ENCODE measurements around the gene TBCK.

TBCK gene

DNA sequence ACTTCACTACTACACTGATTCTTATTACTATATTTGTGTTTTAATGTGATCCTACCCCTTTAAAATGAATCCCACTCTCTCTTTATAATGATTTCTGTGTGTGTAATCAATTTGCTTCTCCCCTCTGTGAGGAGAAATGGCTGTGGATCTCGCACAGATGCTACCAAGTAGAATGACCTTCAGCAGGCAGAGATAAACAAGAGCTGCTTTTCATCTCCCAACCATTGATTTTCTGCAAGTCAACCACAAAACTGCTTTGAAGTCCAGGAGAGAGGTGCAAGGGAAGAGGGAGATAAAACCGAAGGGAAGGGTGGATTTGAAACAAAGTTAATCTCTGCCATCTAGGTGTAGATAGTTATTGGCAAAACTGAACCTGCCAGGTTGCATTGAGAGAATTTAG, 279.2 kb downstream of the TBCK start:
- H3K4me2 ChIP-seq, result no peak overlapping the region
- TF ChIP-seq, protein P1, sequence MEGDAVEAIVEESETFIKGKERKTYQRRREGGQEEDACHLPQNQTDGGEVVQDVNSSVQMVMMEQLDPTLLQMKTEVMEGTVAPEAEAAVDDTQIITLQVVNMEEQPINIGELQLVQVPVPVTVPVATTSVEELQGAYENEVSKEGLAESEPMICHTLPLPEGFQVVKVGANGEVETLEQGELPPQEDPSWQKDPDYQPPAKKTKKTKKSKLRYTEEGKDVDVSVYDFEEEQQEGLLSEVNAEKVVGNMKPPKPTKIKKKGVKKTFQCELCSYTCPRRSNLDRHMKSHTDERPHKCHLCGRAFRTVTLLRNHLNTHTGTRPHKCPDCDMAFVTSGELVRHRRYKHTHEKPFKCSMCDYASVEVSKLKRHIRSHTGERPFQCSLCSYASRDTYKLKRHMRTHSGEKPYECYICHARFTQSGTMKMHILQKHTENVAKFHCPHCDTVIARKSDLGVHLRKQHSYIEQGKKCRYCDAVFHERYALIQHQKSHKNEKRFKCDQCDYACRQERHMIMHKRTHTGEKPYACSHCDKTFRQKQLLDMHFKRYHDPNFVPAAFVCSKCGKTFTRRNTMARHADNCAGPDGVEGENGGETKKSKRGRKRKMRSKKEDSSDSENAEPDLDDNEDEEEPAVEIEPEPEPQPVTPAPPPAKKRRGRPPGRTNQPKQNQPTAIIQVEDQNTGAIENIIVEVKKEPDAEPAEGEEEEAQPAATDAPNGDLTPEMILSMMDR (conservative IDR thresholded peaks at IDR 0.05; ENCODE audit: low read depth, low read length), result no peak

DNA sequence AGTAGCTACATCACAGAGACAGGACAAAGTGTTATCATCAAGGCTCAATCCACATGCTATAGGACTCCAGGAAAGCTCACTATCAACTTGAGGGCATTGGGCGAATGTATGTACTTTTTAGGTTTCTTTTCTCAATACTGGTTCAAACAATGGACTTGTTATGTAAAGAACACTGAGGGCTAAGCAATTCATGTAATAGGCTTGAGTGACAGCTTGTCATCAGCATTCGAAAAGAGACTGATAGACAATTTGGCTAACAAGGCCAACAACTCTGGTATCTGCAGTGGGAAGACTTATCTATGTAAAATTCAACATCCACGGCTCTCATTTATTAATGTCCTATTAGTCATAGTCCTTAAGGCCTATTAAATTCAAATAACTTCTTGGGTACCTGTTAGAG, 279.7 kb downstream of the TBCK start:
- Histone ChIP-seq H3K4me3 (IDR thresholded peaks at IDR 0.05; ENCODE audit: insufficient read depth, low read depth, low read length) (no peak overlapping the region), H2AFZ (ENCODE audit: low read depth) (no peak overlapping the region), H3K27ac (no peak overlapping the region), H3K4me1 (ENCODE audit: low read depth, poor library complexity, severe bottlenecking) (no peaks in the 10 kb centered on the region), H3K79me2 (ENCODE audit: insufficient read depth, low read depth) (no peaks in the 10 kb centered on the region), H3K4me2 (no peak overlapping the region), H4K20me1 (ENCODE audit: insufficient read depth) (no peaks in the 10 kb centered on the region), H3K27me3 (ENCODE audit: insufficient read depth, low read depth) (no peaks in the 10 kb centered on the region), H3K36me3 (ENCODE audit: insufficient read depth) (no peaks in the 10 kb centered on the region), H3K9ac (no peak overlapping the region)
- TF ChIP-seq, protein P1 (conservative IDR thresholded peaks at IDR 0.05; ENCODE audit: low read depth, low read length), result no peak

More for the DNA sequence above, 279.2 kb downstream of the TBCK start:
- no peaks in the 10 kb centered on the region for H3K36me3 ChIP-seq (ENCODE audit: insufficient read depth)
- H4K20me1 ChIP-seq (ENCODE audit: insufficient read depth), result no peaks in the 10 kb centered on the region
- no peaks in the 10 kb centered on the region for H3K4me1 ChIP-seq (ENCODE audit: low read depth, poor library complexity, severe bottlenecking)
- H3K27me3 ChIP-seq (ENCODE audit: insufficient read depth, low read depth), result no peaks in the 10 kb centered on the region
- H3K4me3 ChIP-seq (IDR thresholded peaks at IDR 0.05; ENCODE audit: insufficient read depth, low read depth, low read length), result no peak overlapping the region
- H2AFZ ChIP-seq (ENCODE audit: low read depth), result no peak overlapping the region
- H3K79me2 ChIP-seq (ENCODE audit: insufficient read depth, low read depth), result no peaks in the 10 kb centered on the region
- no peak overlapping the region for H3K27ac ChIP-seq
- H3K9ac ChIP-seq, result no peak overlapping the region

GRCh38 chr4:106035204-106035603, 280.8 kb downstream of the TBCK start:
- H3K79me2 ChIP-seq (ENCODE audit: insufficient read depth, low read depth), result no peaks in the 10 kb centered on the region
- H3K27me3 ChIP-seq (ENCODE audit: insufficient read depth, low read depth), result no peaks in the 10 kb centered on the region
- no peak overlapping the region for H2AFZ ChIP-seq (ENCODE audit: low read depth)
- H3K27ac ChIP-seq, result no peak overlapping the region
- no peaks in the 10 kb centered on the region for H4K20me1 ChIP-seq (ENCODE audit: insufficient read depth)
- H3K9ac ChIP-seq, result no peak overlapping the region
- H3K4me2 ChIP-seq, result no peak overlapping the region
- H3K4me3 ChIP-seq (IDR thresholded peaks at IDR 0.05; ENCODE audit: insufficient read depth, low read depth, low read length), result no peak overlapping the region
- no peaks in the 10 kb centered on the region for H3K4me1 ChIP-seq (ENCODE audit: low read depth, poor library complexity, severe bottlenecking)
- H3K36me3 ChIP-seq (ENCODE audit: insufficient read depth), result no peaks in the 10 kb centered on the region
- TF ChIP-seq, protein P1 (conservative IDR thresholded peaks at IDR 0.05; ENCODE audit: low read depth, low read length), result no peak

DNA sequence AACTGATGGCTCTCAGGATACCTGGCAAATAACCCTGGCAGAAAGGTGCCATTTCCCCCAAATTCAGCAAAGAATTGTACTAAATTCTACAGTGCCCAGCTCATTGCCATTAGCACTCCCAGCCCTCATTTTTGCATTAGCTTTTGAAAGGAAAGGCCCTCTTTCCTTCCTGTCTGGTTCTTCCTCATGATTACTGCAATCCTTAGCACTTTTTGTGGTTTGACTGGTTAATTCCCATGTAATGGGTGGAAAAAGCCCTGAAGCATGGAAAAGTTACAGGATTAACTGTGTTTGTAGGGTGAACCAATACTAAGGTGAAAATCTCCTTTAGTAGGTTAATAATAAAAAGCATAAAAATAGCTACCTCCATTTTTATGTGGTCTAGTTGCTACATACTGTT, 281.3 kb downstream of the TBCK start:
- Histone ChIP-seq H3K9ac (no peak overlapping the region), H3K27me3 (ENCODE audit: insufficient read depth, low read depth) (no peaks in the 10 kb centered on the region), H3K79me2 (ENCODE audit: insufficient read depth, low read depth) (no peaks in the 10 kb centered on the region), H4K20me1 (ENCODE audit: insufficient read depth) (no peaks in the 10 kb centered on the region), H3K4me3 (IDR thresholded peaks at IDR 0.05; ENCODE audit: insufficient read depth, low read depth, low read length) (no peak overlapping the region), H3K4me1 (ENCODE audit: low read depth, poor library complexity, severe bottlenecking) (no peaks in the 10 kb centered on the region), H2AFZ (ENCODE audit: low read depth) (no peak overlapping the region), H3K4me2 (no peak overlapping the region), H3K27ac (no peak overlapping the region), H3K36me3 (ENCODE audit: insufficient read depth) (no peaks in the 10 kb centered on the region)
- TF ChIP-seq, protein P1 (conservative IDR thresholded peaks at IDR 0.05; ENCODE audit: low read depth, low read length), result no peak

Measured in KMS-11 (cell line).